WTC11 (cell line): Measurements from ENCODE around the gene EIF4G3. TPM values are rescaled to one million over a fixed set of nuclear protein-coding genes. Genes with fewer than 3 reads are reported as not detected.

Experiments used
- ATAC-seq: fragments of 200-7000 bp; cut with Tn5 transposase; 2 replicates; pipeline ENCODE4 v1.10.0; 2021; ENCODE audit warnings: mild to moderate bottlenecking, moderate library complexity
- CTCF ChIA-PET: fragments of 300-600 bp; sonication (Branson Sonifier 250); formaldehyde crosslinking; loops from one replicate; lab custom pipeline; 2021; ENCODE audit warnings: antibody characterized with exemption; lab: Charles Lee
- POLR2A ChIA-PET: fragments of 350-600 bp; sonication (Branson Sonifier 250); formaldehyde crosslinking; loops from one replicate; lab custom pipeline; 2021; ENCODE audit warnings: antibody characterized with exemption; lab: Charles Lee
- DNase-seq: peaks from one replicate; pipeline ENCODE4 v3.0.0; 2021; ENCODE audit warnings: low spot score
- H3K27ac Mint-ChIP-seq: 2 replicates; pipeline ENCODE4 v1.8.0; 2021; ENCODE audit warnings: mixed read lengths
- H3K27me3 Mint-ChIP-seq: 2 replicates; pipeline ENCODE4 v1.8.0; 2021; ENCODE audit warnings: low read depth, mild to moderate bottlenecking, moderate library complexity, mixed read lengths
- H3K36me3 Mint-ChIP-seq: 2 replicates; pipeline ENCODE4 v1.8.0; 2021; ENCODE audit warnings: mixed read lengths
- H3K4me1 Mint-ChIP-seq: 2 replicates; pipeline ENCODE4 v1.8.0; 2022; ENCODE audit warnings: mixed read lengths
- H3K4me3 Mint-ChIP-seq: 2 replicates; pipeline ENCODE4 v1.8.0; 2021; ENCODE audit warnings: mild to moderate bottlenecking, moderate library complexity, mixed read lengths
- H3K9me3 Mint-ChIP-seq: 2 replicates; pipeline ENCODE4 v1.8.0; 2021; ENCODE audit warnings: mixed read lengths
- ATF6 ChIP-seq: sonication (generic); formaldehyde crosslinking; IDR thresholded peaks from 2 replicates; pipeline ENCODE4 v1.8.1; 2023; ENCODE audit warnings: mild to moderate bottlenecking, missing genetic modification reagents
- CDX4 ChIP-seq: fragments of 250-450 bp; sonication (Bioruptor Pico); IDR thresholded peaks from 2 replicates; pipeline ENCODE4 v1.9.0; 2021; ENCODE audit warnings: moderate library complexity, mild to moderate bottlenecking, inconsistent platforms, borderline replicate concordance
- CREB1 ChIP-seq: sonication (generic); formaldehyde crosslinking; IDR thresholded peaks from 2 replicates; pipeline ENCODE4 v1.8.0; 2023; ENCODE audit warnings: mild to moderate bottlenecking, missing genetic modification reagents
- HMGA2 ChIP-seq: fragments of 250-450 bp; sonication (Bioruptor Pico); IDR thresholded peaks from 2 replicates; pipeline ENCODE4 v1.4.0; 2021; ENCODE audit warnings: mild to moderate bottlenecking, moderate library complexity
- IRF2 ChIP-seq: sonication (generic); formaldehyde crosslinking; IDR thresholded peaks from 2 replicates; pipeline ENCODE4 v1.8.0; 2022; ENCODE audit warnings: low read depth, missing genetic modification reagents, borderline replicate concordance
- KAT7 ChIP-seq: sonication (generic); formaldehyde crosslinking; IDR thresholded peaks from 2 replicates; pipeline ENCODE4 v1.8.1; 2023; ENCODE audit warnings: missing genetic modification reagents, mild to moderate bottlenecking, borderline replicate concordance
- MAX ChIP-seq: sonication (generic); formaldehyde crosslinking; IDR thresholded peaks from 2 replicates; pipeline ENCODE4 v1.8.0; 2022; ENCODE audit warnings: mild to moderate bottlenecking, missing genetic modification reagents
- MXD4 ChIP-seq: fragments of 250-450 bp; sonication (Bioruptor Pico); IDR thresholded peaks from 2 replicates; pipeline ENCODE4 v1.8.0; 2021; ENCODE audit warnings: mild to moderate bottlenecking, moderate library complexity, borderline replicate concordance
- MYBL2 ChIP-seq: sonication (generic); formaldehyde crosslinking; IDR thresholded peaks from 2 replicates; pipeline ENCODE4 v1.8.1; 2023; ENCODE audit warnings: mild to moderate bottlenecking, moderate library complexity, missing genetic modification reagents
- NFE2L1 ChIP-seq: sonication (generic); formaldehyde crosslinking; IDR thresholded peaks from 2 replicates; pipeline ENCODE4 v1.8.1; 2023; ENCODE audit warnings: missing genetic modification reagents
- ZNF219 ChIP-seq: sonication (generic); formaldehyde crosslinking; IDR thresholded peaks from 2 replicates; pipeline ENCODE4 v1.8.0; 2023; ENCODE audit warnings: missing genetic modification reagents, mild to moderate bottlenecking, borderline replicate concordance
- ZNF425 ChIP-seq: fragments of 250-450 bp; sonication (Bioruptor Pico); conservative IDR thresholded peaks from 2 replicates; pipeline ENCODE4 v1.9.0; 2021; ENCODE audit warnings: mild to moderate bottlenecking
- total RNA-seq: library from RNA; stranded (reverse); gene quantifications from 3 replicates; pipeline ENCODE4 v1.2.3, GENCODE V29; 2021
- TF ChIP-seq, protein P1 (sequence below): fragments of 250-450 bp; sonication (Bioruptor Pico); IDR thresholded peaks from 2 replicates; pipeline ENCODE4 v1.8.0; 2021; ENCODE audit warnings: mild to moderate bottlenecking
- TF ChIP-seq, protein P2 (sequence below): sonication (generic); formaldehyde crosslinking; IDR thresholded peaks from 2 replicates; pipeline ENCODE4 v1.8.1; 2023; ENCODE audit warnings: mild to moderate bottlenecking, missing genetic modification reagents

The EIF4G3 gene
- total RNA-seq, 1 experiment from 2014 or later = 77.7 TPM

DNA sequence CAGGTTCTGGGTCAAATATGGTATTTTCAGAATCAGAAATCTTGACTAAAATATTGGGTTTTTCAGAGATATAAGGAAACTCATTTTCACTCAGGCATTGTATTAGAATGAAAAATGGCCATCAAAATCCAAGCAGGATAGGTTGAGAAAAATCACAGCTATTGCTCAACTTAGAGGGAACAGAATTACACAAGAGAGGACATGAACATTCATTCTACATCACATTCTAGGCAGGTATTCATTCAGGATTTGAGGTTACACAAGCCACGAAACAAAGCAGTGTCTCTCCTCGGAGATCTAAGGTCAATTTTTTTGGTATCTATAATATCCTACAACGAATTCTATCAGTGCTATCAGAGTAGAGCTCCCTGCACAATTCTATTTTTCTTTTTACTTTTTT lies 226.0 kb downstream of the EIF4G3 start (continued):
- TF ChIP-seq, protein P1, sequence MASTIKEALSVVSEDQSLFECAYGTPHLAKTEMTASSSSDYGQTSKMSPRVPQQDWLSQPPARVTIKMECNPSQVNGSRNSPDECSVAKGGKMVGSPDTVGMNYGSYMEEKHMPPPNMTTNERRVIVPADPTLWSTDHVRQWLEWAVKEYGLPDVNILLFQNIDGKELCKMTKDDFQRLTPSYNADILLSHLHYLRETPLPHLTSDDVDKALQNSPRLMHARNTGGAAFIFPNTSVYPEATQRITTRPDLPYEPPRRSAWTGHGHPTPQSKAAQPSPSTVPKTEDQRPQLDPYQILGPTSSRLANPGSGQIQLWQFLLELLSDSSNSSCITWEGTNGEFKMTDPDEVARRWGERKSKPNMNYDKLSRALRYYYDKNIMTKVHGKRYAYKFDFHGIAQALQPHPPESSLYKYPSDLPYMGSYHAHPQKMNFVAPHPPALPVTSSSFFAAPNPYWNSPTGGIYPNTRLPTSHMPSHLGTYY (CRISPR knock-in tag) = no peak
- TF ChIP-seq IRF2 (no peak), MYBL2 (CRISPR knock-in tag) (no peak), MAX (CRISPR knock-in tag) (no peak)

GRCh38 chr1:20949871-20950590 lies 226.7 kb downstream of the EIF4G3 start:
- H3K27me3 Mint-ChIP-seq = no peaks in the 10 kb centered on the region
- H3K9me3 Mint-ChIP-seq = no peaks in the 10 kb centered on the region
- CTCF ChIA-PET = no interaction called here
- no peaks in the 10 kb centered on the region; the same call in 1 of the 2 replicates for H3K36me3 Mint-ChIP-seq
- DNase-seq = no peak
- H3K4me1 Mint-ChIP-seq = peaks cover 27% of the 10 kb centered on the region
- H3K27ac Mint-ChIP-seq = peak overlapping the region; percentile 30; the same call in 1 of the 2 replicates
- H3K4me3 Mint-ChIP-seq = no peak overlapping the region
- TF ChIP-seq KAT7 (no peak), MXD4 (CRISPR knock-in tag) (no peak)
- ATAC-seq = no peak
- POLR2A ChIA-PET = no interaction called here

DNA sequence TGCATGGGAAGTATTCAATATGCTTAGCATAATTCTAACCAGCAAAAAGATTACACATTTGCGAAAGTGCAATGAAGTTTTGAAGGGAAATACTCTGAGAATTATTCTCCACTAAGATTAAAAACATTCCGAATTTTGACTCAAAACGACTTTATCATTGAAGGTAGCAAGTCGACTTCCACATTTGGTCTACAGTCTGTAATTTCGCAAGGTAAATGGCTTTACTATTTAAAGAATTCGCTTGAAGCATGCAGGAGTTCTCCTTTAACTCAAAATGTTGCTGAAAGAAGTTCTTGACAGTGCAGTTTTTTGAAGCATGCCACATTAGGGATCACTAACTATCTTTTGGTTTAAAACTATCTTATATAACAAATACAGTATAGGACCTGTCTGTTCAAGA lies 228.6 kb downstream of the EIF4G3 start:
- no peaks in the 10 kb centered on the region; the same call in none of the 2 replicates for H3K36me3 Mint-ChIP-seq
- H3K4me1 Mint-ChIP-seq = peaks cover 27% of the 10 kb centered on the region
- CTCF ChIA-PET = no interaction called here
- no peaks in the 10 kb centered on the region; the same call in 1 of the 2 replicates for H3K27me3 Mint-ChIP-seq
- H3K27ac Mint-ChIP-seq = no peak overlapping the region
- POLR2A ChIA-PET = interaction anchor here (0.6 kb wide), 2 partner anchors 162 to 322 kb away, joined by 3 to 4 read pairs; no protein-coding TSS in a partner anchor
- TF ChIP-seq ATF6 = no peak
- no peak for TF ChIP-seq NFE2L1 (CRISPR knock-in tag)
- no peak for TF ChIP-seq HMGA2
- TF ChIP-seq, protein P2, sequence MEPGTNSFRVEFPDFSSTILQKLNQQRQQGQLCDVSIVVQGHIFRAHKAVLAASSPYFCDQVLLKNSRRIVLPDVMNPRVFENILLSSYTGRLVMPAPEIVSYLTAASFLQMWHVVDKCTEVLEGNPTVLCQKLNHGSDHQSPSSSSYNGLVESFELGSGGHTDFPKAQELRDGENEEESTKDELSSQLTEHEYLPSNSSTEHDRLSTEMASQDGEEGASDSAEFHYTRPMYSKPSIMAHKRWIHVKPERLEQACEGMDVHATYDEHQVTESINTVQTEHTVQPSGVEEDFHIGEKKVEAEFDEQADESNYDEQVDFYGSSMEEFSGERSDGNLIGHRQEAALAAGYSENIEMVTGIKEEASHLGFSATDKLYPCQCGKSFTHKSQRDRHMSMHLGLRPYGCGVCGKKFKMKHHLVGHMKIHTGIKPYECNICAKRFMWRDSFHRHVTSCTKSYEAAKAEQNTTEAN (CRISPR knock-in tag) = no peak
- TF ChIP-seq CREB1 (CRISPR knock-in tag) = no peak
- TF ChIP-seq ZNF219 (CRISPR knock-in tag) = no peak
- TF ChIP-seq ZNF425 = no peak
- TF ChIP-seq CDX4 (CRISPR knock-in tag) = no peak
- DNase-seq (no peak), ATAC-seq (no peak)
- no peaks in the 10 kb centered on the region for H3K9me3 Mint-ChIP-seq
- no peak overlapping the region for H3K4me3 Mint-ChIP-seq
